Hematopoietic multipotent progenitor cell treated with erythropoietin and hydrocortisone succinate and interleukin-3 and kit ligand, for 6 days (in vitro differentiated cells): ENCODE data around the gene ANKRA2.
"Not testable (repeated sequence)": the region's sequence is repeated elsewhere in the genome, so short reads cannot be mapped to it uniquely, and the experiment has no call there.

Experiments
- DNase-seq: peaks from one replicate; pipeline ENCODE4 v3.0.0-alpha.2; 2015

The ANKRA2 gene

DNA sequence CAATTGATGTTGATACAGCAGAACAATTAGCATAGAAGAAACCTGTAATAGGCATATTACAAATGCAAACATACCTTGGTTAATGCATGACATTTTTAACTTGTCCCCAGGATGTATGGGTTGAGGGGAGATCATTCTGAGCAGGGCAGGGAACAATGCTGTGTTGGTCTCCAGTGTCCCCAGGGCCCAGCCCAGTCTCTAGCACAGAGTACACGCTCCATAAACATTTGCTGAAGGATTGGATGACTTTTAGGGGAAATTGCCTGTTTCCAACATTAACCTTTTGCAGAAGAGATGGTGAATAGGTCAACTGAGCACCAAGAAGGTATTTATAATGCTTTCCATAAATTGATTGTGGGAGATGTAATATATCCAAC lies 20.0 kb downstream of the ANKRA2 start:
- DNase-seq = no peak

DNA sequence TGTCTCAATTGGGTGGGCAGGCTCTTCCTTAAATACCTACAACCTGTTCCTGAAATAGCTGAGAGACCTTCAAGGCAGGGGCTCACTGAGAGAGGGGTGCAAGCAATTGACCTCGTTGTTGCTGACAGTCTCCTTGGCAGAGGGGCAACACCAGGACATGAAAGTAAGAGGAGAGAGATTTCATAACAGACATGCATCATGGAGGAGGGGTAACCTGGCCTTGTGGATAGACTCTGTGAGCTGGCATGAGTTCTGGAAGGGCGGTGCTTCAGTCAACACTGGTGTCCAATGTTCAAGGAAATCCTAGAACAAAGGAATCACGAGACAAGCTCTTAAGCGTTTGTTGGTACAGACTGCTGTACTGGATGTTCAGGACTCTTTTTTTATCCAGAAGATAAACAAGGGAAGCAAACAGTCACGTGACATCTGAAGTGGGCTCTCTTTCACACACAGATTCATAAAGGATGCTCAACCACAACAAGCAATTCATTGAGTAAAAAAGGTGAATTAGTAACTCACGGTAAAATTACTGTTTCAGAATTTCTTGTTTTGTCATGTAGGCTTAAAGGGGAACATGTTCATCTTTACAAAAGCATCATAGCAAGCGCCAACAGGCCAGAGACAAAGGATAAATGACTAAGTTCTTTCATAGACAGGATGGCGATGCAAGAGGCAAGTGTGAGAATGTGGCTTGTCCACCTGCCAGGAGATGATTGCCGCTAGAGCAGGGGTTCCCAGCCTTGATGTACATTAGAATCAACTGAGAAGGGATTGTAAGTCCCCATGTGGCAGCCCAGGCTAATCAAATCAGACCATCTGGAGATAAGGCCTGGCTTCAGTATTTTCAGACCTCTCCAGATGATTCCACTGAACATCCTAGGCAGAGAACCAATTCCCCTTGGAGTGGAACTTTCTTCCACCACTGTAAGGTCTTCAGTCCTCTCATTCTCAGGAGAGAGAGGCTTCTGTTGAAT lies 20.7 kb downstream of the ANKRA2 start:
- DNase-seq = no peak

DNA sequence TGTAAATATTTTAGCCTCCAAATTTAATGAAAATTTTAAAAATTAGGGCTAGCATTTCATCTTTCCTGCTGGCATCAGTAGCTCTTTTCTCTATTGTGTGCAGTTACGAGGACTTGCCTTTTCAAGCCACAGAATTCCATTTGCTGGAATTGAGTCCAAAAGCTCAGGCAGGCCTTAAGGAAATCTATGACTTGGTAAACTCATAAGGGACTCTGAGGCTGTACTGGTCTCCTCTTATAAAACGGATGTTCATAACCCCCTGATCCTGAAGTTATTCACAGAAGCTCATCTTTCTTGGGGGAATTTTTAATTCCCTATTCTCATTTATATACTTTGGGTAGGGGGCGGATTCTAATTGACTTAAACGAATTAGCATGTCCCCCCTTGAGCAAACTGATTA lies 23.4 kb downstream of the ANKRA2 start:
- no peak for DNase-seq

DNA sequence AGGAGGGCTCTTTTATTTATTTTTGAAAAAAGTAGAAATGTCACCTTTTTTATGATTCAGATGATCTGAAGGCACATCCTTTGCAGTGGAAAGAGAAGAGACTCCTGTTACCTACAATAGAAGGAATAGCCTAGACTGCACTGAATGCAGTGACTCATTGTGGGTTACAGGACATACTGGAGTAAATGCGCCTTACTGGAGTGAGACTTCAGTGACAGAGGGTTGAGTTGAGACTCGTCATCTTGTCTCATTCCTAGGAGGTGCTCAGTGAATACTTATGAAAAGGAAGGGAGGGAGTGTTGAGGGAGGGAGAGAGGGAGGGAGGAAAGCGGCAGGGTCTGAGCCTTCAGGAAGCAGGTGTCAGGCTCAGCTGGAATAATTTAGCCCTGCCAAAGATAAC lies 25.2 kb downstream of the ANKRA2 start:
- DNase-seq = no peak

DNA sequence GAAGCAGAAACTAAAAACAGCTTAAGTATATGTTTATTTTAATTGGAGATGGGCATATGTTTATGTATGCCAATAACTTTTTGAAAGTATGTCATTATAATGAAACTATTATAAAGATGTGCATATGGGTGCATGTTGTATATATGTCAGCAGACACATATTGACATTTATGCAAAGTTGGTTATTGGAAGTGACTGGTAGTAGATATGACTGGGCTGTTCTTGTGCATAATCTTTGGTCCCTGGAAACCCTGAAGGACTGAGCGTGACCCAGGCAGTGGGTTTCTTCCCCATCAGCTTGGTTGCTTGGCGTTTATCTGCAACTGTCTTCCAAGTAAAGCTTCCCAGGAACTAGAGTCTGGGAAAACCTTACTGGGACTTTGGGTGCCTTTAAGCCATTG lies 25.7 kb downstream of the ANKRA2 start:
- no peak for DNase-seq

DNA sequence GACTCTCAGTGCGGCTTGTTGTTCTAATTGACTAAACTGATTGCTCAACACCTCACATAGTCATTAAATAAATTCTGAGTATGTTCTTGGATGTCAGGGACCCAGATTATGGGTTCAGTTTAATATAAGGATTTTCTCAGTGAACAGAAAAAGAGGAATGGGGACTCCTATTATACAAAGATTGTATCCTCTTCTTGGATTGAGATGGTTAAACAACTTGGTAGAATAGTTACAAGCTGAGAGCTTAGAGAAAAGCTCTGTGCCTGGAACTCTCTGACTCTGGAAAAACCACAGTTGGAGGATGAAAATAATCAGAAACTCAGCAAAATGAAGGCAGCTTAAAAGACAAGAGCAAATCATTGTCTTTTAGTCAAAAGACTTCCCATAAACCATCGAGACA lies 30.5 kb downstream of the ANKRA2 start:
- no peak for DNase-seq

DNA sequence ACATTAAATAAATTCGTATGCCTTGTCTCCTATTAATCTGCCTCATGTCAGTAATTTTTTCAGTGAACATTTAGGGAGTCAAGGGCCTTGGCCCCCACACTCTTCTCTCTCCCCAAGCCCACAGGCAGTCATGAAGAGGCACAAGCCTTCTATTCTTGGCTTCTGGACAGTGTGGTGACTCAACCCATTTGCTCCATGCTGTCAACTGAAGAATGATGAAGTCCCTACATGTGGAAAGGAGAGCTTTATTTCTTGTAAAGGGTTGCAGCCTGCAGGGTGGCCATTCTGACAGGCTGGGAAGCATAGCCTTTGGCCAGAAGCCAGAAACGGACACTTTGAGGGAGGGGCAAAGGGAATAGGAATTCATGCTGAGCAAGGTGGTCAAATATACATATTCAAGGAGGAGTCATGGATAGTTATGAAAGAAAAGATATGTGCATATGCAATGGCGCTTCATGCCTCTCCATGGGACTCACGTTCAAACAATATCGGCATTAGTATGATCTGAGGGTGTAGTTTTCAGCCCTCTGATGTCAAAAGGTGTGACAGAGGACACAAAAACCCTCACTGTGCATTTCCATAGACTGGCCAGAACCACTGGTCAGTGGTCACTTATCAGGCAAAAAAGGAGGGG lies 31.3 kb downstream of the ANKRA2 start:
- DNase-seq = no peak

DNA sequence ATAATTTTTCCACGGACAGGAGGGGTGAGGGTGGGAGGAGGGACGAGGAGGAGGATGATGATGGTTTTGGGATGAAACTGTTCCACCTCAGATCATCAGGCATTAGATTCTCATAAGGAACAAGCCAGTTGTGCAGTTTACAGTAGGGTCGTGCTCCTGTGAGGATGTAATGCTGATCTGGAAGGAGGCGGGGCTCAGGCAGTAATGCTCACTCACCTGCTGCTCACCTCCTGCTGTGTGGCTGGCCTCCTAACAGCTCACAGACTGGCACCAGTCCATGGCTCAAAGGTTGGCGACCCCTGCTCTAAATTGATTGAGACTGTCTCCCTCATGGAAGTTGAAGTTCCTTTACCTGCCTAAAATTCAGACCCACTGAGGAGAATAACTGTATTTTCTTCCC lies 33.2 kb downstream of the ANKRA2 start:
- DNase-seq = no peak

DNA sequence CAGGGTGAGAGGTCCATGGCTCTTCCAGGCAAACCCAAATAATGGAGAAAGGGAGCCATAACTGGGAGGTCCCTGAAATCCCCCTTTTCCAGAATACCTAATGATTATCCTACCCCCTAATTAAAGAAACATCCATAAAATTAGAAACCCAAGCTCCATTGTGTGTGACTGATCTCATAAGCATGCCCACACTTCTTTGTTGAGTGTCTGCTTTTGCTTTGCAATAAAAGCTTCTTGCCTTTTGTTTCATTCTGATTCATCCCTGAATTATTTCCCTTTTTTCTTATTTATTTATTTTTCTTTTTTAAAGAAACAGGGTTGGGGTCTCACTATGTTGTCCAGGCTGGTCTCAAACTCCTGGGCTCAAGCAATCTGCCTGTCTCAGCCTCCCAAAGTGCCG lies 34.1 kb downstream of the ANKRA2 start:
- no peak for DNase-seq

DNA sequence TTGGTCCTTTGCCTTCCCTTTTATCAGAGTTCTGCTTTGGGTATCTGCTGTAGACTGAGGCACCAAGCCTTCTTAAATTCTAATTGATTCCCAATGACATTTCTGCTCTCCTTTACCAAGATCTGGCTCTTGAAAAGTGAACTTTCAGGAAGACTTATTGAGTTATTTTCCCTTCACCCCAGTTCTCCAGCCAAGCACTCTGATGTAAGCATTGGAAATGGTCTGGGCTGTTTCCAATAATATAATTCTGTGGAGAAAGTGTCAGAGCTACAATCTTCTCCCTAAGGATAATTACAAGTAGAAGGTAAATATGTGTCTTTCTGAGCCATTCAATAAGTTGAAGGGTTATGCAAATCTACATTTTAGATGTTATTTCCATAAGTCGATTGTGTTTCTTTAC lies 36.4 kb downstream of the ANKRA2 start:
- no peak for DNase-seq

DNA sequence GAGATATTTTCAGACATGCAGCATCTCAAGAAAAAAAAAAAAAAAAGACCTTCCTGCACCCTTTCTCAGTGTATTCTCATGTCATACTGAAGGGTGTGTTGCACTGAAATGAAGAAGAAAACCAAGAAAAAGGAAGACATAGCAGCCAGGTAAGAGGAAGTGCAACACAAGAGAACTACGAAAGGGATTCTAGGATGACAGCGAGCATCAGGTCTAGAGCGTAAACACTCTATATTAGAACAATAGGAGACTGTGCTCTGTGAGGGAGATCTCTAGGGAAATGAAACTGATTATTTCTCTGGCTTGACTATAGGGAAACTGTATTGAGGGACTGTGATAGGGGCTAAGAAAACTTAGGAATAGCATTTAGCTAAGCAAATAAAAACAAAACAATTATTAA lies 37.2 kb downstream of the ANKRA2 start:
- DNase-seq = no peak

DNA sequence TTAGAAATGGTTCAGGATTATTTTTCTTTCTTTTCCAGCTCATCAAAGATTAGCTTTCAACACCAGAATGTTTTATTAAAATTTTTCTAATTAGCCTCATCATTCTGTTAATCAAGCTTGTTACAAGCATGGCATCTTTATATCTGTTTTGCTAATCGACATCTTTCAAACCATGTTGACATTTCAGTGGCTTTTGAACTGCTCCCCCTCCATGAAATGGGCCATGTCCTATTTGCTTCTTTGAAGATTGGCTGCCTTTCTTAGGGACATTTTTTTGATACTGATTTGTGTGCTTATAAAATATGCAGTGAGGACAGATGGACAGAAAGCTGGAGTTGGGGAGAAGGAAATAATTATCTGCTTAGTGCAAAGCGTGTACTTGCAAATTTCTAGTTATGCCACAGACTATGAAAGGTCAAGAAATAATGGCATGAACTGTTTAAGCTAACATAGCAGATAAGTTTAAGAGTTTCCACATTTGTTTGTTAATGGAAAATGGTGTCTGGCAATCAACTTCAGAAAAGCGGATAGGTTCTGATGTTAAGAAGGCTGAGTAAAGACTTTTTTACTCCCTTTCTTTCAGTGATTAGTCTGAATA lies 39.7 kb downstream of the ANKRA2 start:
- no peak for DNase-seq

DNA sequence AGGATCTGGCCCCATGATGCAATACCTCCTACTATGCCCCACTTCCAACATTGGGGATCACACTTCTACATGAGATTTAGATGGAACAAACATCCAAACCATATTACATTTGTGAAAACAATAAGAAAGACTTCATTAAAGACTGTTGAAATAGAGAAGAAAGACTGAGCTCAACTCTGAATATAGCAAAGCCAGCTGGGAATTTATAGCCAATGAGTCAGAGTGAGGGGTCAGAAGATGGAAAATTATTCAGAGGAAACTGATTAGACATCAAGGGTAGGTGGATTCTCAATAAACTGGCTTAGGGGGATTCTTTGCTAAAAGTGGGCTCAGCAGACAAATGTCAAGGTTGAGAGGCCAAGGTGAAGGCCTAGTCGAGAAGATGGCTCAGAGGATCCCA lies 41.6 kb downstream of the ANKRA2 start:
- DNase-seq = no peak

DNA sequence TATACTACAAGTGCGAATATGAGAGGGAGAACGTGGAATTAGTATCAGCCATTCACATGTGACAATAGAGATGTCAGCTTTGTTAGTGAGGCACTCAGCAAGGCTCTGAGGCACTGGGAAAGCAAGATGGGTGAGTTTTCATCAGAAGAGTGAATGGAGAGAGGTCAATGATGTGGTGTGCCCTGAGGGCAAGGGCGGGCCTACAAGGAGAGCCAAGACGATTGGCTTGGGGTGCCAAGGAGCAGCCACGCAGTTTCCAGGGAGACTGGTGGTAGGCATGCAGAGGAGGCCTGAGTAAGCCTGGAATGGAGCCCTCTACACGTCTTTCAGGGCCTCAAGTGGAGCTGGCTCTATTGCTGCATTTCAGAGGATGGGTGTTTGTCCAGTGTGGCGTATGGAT lies 42.5 kb downstream of the ANKRA2 start:
- no peak for DNase-seq

DNA sequence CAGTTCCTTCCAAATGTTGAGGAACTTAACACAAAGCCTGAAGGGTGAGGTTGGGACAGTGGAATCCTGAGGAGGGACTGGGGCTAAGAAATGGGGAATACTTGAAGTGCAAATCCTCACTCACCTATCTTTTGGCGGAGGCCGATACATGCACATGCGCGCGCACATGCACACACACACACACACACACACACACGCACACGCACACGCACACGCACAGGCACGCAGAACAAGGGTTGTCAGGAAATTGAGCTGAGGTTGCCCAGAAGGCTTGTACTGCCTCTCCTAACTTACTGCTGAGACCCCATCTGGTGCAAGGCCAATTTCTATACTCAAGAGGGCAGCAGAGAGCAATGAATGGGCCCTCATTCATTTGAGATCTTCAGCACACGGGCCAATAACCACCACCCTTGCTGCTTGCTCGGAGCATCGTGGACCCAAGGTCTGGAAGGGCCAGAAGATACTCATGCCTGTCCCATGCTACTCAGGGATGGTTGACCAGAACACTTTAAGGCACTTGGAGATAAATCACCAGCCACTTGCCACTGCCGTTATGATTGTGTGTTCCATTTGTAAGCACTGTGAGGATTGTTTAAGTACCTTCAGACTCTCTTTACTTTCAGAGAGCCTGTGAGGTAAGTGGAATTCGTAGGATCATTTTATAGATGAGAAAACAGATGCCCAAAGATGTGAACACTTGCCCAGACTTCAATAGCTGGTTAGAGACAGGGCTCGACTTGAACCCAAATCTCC lies 45.7 kb downstream of the ANKRA2 start:
- DNase-seq = peak; percentile 93

DNA sequence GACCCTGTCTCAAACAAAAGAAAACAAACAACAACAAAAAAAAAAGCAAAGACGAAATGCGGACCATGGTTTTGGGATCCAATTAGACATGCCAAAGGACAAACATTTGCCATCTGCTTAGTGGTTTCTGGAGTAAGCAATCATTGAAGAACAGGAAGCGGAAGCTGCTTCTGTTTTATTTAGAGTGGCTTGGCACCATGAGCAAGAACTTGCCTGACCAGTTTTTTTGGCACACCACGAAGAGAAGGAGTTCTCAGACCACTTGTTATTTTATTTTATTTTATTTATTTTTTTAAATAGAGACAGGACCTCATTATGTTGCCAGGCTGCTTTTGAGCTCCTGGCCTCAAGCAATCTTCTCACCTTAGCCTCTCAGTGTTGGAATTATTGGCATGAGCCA lies 50.2 kb downstream of the ANKRA2 start:
- DNase-seq = no peak

DNA sequence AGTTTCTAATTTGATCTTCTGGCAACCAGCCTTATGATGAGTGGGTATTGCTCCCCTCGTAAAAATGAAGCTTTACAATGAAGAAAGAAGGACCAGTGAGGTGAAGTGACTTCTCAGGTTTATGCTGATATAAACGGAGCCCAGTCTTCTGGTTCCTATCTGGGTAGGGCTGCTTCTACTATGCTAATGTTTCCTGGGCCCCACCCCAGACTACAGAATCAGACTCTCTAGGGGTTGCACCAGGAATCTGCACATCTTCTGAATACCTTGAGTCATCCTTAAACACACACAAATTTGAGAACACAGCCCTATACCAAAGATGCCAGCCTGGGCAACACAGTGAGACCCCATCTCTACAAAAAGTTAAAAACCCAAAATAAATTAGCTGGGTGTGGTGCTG lies 51.0 kb downstream of the ANKRA2 start:
- no peak for DNase-seq

DNA sequence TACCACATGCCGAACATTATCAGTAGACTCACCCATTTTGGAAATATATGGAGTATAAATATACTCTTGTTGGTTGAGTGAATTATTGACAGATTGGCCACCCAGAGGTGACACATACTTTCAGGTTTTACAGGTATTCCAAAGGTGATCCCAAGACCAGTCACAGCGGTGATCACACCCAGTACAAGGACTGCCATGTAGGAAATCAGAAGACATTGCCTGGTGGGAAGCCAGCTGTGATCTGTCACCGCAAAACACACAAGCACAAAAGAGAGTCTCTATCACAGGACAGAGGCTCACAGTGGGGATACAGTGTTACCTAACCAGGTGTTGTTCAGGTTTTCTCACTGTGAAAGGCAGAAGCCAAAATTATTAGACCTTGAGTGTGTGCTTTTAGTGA lies 51.4 kb downstream of the ANKRA2 start:
- no peak for DNase-seq

DNA sequence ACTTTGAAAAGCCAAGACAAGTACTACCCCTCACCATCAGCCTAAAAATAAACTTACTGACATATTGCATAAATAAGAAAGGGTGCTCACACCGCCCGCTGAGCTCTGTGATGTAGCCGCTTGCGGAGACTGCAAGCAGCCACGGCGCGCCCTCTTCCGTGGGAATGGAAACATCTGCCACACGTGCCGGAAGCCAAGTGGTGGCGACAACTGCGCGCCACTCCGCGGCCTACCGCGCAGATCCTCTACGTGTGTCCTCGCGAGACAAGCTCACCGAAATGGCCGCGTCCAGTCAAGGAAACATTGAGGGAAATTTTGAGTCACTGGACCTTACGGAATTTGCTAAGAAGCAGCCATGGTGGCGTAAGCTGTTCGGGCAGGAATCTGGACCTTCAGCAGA lies 56.9 kb downstream of the ANKRA2 start:
- DNase-seq = not testable (repeated sequence)

DNA sequence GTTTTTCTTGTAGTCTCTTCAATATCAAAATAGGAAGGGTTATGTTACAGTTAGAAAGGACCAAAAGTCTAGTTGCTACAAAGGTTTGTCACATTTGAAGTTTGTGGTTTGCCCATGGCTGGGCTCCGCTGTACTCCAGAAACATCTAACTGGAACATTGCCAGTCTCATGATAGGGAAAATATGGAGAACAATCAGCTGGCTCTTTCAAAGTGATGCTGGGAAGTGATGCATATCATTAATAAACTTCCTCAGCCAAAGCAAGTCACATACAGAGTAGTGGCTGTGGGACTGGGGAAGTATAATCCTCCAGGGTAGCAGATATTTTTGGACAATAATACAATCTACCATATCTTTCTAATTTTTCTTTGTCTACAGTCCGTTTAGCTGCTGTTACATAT lies 58.4 kb downstream of the ANKRA2 start:
- peak; percentile 14 for DNase-seq

DNA sequence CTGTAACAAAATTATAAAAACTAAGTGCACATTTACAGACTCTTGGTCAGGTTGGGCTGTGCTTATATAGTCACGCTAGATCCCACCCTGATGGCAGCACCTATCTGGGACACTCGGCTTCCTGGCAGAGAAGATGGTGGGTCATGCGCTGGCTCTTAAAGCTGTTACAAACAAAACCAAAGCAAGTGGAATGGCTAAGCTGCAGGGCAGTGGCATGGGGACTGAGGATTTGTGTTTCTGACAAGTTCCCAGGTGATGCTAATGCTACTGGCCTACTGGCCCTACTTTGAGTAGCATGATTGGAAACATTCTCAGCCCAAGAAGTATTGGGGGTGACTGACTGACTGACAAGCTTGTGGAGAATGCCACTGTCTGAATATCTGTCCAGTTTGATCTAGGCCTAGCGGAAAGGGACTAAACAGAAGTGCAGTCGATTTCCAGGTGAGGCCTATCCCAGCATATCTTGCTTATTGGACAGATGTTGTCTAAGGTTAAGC lies 58.9 kb downstream of the ANKRA2 start:
- DNase-seq = peak; percentile 12
